Hepatocyte (in vitro differentiated cells): ENCODE measurements around the gene OR51E1. TPM values are rescaled to one million over a fixed set of nuclear protein-coding genes. Genes with fewer than 3 reads are reported as not detected.

ENCODE experiments used
- DNase-seq: peaks from one replicate; pipeline ENCODE4 v3.0.0-alpha.2; 2016; ENCODE audit warnings: low spot score
- H2AFZ ChIP-seq: fragments of 200-600 bp; sonication (generic); 2 replicates; pipeline ENCODE4 v1.6.0; 2016; ENCODE audit warnings: antibody characterized with exemption, mild to moderate bottlenecking
- H3K27ac ChIP-seq: fragments of 200-600 bp; sonication (generic); 2 replicates; pipeline ENCODE4 v1.5.1; 2016; ENCODE audit warnings: mild to moderate bottlenecking
- H3K27me3 ChIP-seq: fragments of 200-600 bp; sonication (generic); 2 replicates; pipeline ENCODE4 v1.6.1; 2016
- H3K36me3 ChIP-seq: fragments of 200-600 bp; sonication (generic); replicated peaks from 2 replicates; pipeline ENCODE4 v1.5.1; 2016; ENCODE audit warnings: low read depth; ENCODE audit not compliant: insufficient read depth
- H3K4me1 ChIP-seq: fragments of 200-600 bp; sonication (generic); 2 replicates; pipeline ENCODE4 v1.5.1; 2016; ENCODE audit warnings: mild to moderate bottlenecking, moderate library complexity; ENCODE audit not compliant: insufficient read depth
- H3K4me2 ChIP-seq: fragments of 200-600 bp; sonication (generic); 2 replicates; pipeline ENCODE4 v1.6.0; 2016
- H3K4me3 ChIP-seq: fragments of 200-600 bp; sonication (generic); 2 replicates; pipeline ENCODE4 v1.5.1; 2016; ENCODE audit warnings: mild to moderate bottlenecking
- H3K79me2 ChIP-seq: fragments of 200-600 bp; sonication (generic); 2 replicates; pipeline ENCODE4 v1.6.0; 2017; ENCODE audit warnings: mild to moderate bottlenecking
- H3K9me2 ChIP-seq: fragments of 200-600 bp; sonication (generic); replicated peaks from 2 replicates; pipeline ENCODE4 v1.6.0; 2017; ENCODE audit warnings: mild to moderate bottlenecking; ENCODE audit not compliant: insufficient read depth
- H3K9me3 ChIP-seq: fragments of 200-600 bp; sonication (generic); 2 replicates; pipeline ENCODE4 v1.5.1; 2016; ENCODE audit warnings: low read depth, mild to moderate bottlenecking
- H4K20me1 ChIP-seq: fragments of 200-600 bp; sonication (generic); 2 replicates; pipeline ENCODE4 v1.6.0; 2016; ENCODE audit warnings: mild to moderate bottlenecking; ENCODE audit not compliant: insufficient read depth, poor library complexity, severe bottlenecking
- EZH2 ChIP-seq: fragments of 200-600 bp; sonication (generic); IDR thresholded peaks from 2 replicates; pipeline ENCODE4 v1.6.1; 2016; ENCODE audit warnings: antibody characterized with exemption, mild to moderate bottlenecking, borderline replicate concordance
- EZH2phosphoT487 ChIP-seq: fragments of 200-600 bp; sonication (generic); IDR thresholded peaks from one replicate; pipeline ENCODE4 v1.6.1; 2018; ENCODE audit warnings: antibody characterized with exemption, mild to moderate bottlenecking, low read depth, moderate library complexity; ENCODE audit not compliant: unreplicated experiment, severe bottlenecking
- WGBS: methylation state at CpG from one replicate; pipeline ENCODE4 v1.1.6; 2016; ENCODE audit warnings: low lambda C conversion rate; ENCODE audit errors: missing lambda C conversion rate; 5-methylcytosine and 5-hydroxymethylcytosine counted together
- polyA plus RNA-seq: library from polyadenylated mRNA; unstranded; fragments of >200 nt; fragmentation: Nextera tagmentation; extraction: Ambion mirVana; gene quantifications from 2 replicates; pipeline ENCODE4 v1.2.1, GENCODE V29; 2016
- total RNA-seq: library from RNA; depleted of rRNA; stranded (reverse); fragments of >200 nt; gene quantifications from 2 replicates; pipeline ENCODE4 v1.2.3, GENCODE V29; 2014
- TF ChIP-seq, protein P1 (sequence below): fragments of 200-600 bp; sonication (generic); IDR thresholded peaks from 2 replicates; pipeline ENCODE4 v1.5.1; 2016; ENCODE audit warnings: antibody characterized with exemption, mild to moderate bottlenecking; ENCODE audit not compliant: poor library complexity

OR51E1 gene
- total and polyA plus RNA-seq, 2 experiments from 2014 or later = 0.92 to 1.3 TPM

DNA sequence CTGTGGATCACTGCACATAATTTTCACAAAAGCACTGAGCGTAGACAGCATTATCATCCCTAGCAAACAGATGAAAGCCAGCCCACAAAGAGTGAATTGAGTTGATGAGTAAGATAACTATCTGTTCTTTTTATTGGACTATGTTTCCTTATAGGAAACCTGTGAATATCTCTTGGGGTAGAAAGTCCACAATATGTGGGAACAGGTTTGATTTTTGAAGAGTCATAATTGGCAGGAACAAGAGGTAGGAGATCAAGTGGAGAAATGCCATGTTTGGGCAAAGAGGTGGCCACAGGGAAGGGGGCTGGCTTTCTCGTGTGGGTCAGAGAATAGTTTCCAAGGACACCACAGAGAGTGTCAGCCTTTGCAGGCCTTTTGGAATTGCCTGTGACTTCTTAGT lies 30.0 kb downstream of the OR51E1 start:
- Histone ChIP-seq H3K9me2 (no peaks in the 10 kb centered on the region), H3K27me3 (no peaks in the 10 kb centered on the region), H4K20me1 (no peaks in the 10 kb centered on the region), H3K4me1 (peaks cover 2% of the 10 kb centered on the region), H3K4me2 (no peak overlapping the region), H3K9me3 (no peaks in the 10 kb centered on the region), H2AFZ (no peak overlapping the region), H3K79me2 (no peaks in the 10 kb centered on the region), H3K4me3 (no peak overlapping the region), H3K27ac (no peak overlapping the region), H3K36me3 (no peaks in the 10 kb centered on the region)
- no peak for DNase-seq
- TF ChIP-seq, protein P1, sequence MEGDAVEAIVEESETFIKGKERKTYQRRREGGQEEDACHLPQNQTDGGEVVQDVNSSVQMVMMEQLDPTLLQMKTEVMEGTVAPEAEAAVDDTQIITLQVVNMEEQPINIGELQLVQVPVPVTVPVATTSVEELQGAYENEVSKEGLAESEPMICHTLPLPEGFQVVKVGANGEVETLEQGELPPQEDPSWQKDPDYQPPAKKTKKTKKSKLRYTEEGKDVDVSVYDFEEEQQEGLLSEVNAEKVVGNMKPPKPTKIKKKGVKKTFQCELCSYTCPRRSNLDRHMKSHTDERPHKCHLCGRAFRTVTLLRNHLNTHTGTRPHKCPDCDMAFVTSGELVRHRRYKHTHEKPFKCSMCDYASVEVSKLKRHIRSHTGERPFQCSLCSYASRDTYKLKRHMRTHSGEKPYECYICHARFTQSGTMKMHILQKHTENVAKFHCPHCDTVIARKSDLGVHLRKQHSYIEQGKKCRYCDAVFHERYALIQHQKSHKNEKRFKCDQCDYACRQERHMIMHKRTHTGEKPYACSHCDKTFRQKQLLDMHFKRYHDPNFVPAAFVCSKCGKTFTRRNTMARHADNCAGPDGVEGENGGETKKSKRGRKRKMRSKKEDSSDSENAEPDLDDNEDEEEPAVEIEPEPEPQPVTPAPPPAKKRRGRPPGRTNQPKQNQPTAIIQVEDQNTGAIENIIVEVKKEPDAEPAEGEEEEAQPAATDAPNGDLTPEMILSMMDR = no peak
- no peak for TF ChIP-seq EZH2
- WGBS = 76% methylated on average over 2 of the region's 2 CpGs

- DNase-seq = no peak
- no peaks in the 10 kb centered on the region for H3K9me3 ChIP-seq
- H4K20me1 ChIP-seq = no peaks in the 10 kb centered on the region
- H3K4me1 ChIP-seq = no peaks in the 10 kb centered on the region
- WGBS = 56% methylated on average over 2 of the region's 2 CpGs
- H3K4me3 ChIP-seq = no peak overlapping the region
- no peaks in the 10 kb centered on the region for H3K27me3 ChIP-seq
- H3K36me3 ChIP-seq = no peaks in the 10 kb centered on the region
- H3K27ac ChIP-seq = no peak overlapping the region
- H3K9me2 ChIP-seq = no peaks in the 10 kb centered on the region
- no peak overlapping the region for H2AFZ ChIP-seq
- TF ChIP-seq, protein P1 = no peak
- TF ChIP-seq EZH2phosphoT487 = no peak
- no peak for TF ChIP-seq EZH2
- no peak overlapping the region for H3K4me2 ChIP-seq
- no peaks in the 10 kb centered on the region for H3K79me2 ChIP-seq
These were observed 34.2 kb downstream of the OR51E1 start for GRCh38 chr11:4677948-4678347.

- no peaks in the 10 kb centered on the region for H3K36me3 ChIP-seq
- no peaks in the 10 kb centered on the region for H3K4me1 ChIP-seq
- no peaks in the 10 kb centered on the region for H3K9me2 ChIP-seq
- no peaks in the 10 kb centered on the region for H3K27me3 ChIP-seq
- no peak for DNase-seq
- H3K79me2 ChIP-seq = no peaks in the 10 kb centered on the region
- H3K4me2 ChIP-seq = no peak overlapping the region
- no peaks in the 10 kb centered on the region for H4K20me1 ChIP-seq
- TF ChIP-seq, protein P1 = no peak
- TF ChIP-seq EZH2phosphoT487 (no peak), EZH2 (no peak)
- no peak overlapping the region for H3K4me3 ChIP-seq
- H3K27ac ChIP-seq = no peak overlapping the region
- no peak overlapping the region for H2AFZ ChIP-seq
- WGBS = 40% methylated on average over 3 of the region's 3 CpGs
- H3K9me3 ChIP-seq = no peaks in the 10 kb centered on the region
These were observed 36.6 kb downstream of the OR51E1 start for GRCh38 chr11:4680341-4680740.
